A549 (cell line): ENCODE results near the gene ITPKB.

Source experiments
- CEBPB ChIP-seq, 2 experiments: fragments of >200 bp in 1 of 2; sonication (Bioruptor Twin) in 1 of 2; formaldehyde crosslinking in 1 of 2; IDR thresholded peaks; 2 replicates each; pipeline ENCODE4 v1.6.1; 2012 to 2016
- EP300 ChIP-seq, 2 experiments: fragments of >200 bp; sonication (Bioruptor Twin); formaldehyde crosslinking; IDR thresholded peaks; 2 replicates in 1 of 2; 3 replicates in 1 of 2; pipeline ENCODE4 v1.6.1; 2016 to 2017
- JUN ChIP-seq, 2 experiments: fragments of >200 bp; sonication (Bioruptor Twin); formaldehyde crosslinking; IDR thresholded peaks; 2 replicates in 1 of 2; 3 replicates in 1 of 2; pipeline ENCODE4 v1.6.1; 2016 to 2017
- JUNB ChIP-seq: fragments of >200 bp; sonication (Bioruptor Twin); formaldehyde crosslinking; IDR thresholded peaks from 2 replicates; pipeline ENCODE4 v1.6.1; 2016
- KDM1A ChIP-seq: fragments of 200-600 bp; sonication (generic); IDR thresholded peaks from 2 replicates; pipeline ENCODE4 v1.6.1; 2016; ENCODE audit warnings: low read depth, mild to moderate bottlenecking
- POLR2A ChIP-seq: IDR thresholded peaks from 2 replicates; pipeline ENCODE4 v1.6.1; 2012; ENCODE audit warnings: mild to moderate bottlenecking, low read length
- SMC3 ChIP-seq: fragments of >200 bp; sonication (Bioruptor Twin); formaldehyde crosslinking; IDR thresholded peaks from 3 replicates; pipeline ENCODE4 v1.6.1; 2018; ENCODE audit warnings: inconsistent platforms
- USF2 ChIP-seq: fragments of 450-650 bp; IDR thresholded peaks from 2 replicates; pipeline ENCODE4 v1.6.1; 2014; ENCODE audit warnings: antibody characterized with exemption
- TF ChIP-seq, protein P1 (sequence below): fragments of >200 bp; sonication (Bioruptor Twin); formaldehyde crosslinking; IDR thresholded peaks from 3 replicates; pipeline ENCODE4 v1.5.1; 2016
- TF ChIP-seq, protein P2 (sequence below): IDR thresholded peaks from 2 replicates; pipeline ENCODE4 v1.6.1; 2012

GRCh38 chr1:226627050-226627755 is 111.9 kb downstream of the ITPKB start:
- TF ChIP-seq POLR2A, result no peak
- TF ChIP-seq, protein P1, sequence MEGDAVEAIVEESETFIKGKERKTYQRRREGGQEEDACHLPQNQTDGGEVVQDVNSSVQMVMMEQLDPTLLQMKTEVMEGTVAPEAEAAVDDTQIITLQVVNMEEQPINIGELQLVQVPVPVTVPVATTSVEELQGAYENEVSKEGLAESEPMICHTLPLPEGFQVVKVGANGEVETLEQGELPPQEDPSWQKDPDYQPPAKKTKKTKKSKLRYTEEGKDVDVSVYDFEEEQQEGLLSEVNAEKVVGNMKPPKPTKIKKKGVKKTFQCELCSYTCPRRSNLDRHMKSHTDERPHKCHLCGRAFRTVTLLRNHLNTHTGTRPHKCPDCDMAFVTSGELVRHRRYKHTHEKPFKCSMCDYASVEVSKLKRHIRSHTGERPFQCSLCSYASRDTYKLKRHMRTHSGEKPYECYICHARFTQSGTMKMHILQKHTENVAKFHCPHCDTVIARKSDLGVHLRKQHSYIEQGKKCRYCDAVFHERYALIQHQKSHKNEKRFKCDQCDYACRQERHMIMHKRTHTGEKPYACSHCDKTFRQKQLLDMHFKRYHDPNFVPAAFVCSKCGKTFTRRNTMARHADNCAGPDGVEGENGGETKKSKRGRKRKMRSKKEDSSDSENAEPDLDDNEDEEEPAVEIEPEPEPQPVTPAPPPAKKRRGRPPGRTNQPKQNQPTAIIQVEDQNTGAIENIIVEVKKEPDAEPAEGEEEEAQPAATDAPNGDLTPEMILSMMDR, result no peak
- no peak for TF ChIP-seq SMC3
- TF ChIP-seq CEBPB (IDR thresholded peaks at IDR 0.05), result no peak
- no peak for TF ChIP-seq JUNB
- TF ChIP-seq KDM1A, result no peak
- TF ChIP-seq, protein P2, sequence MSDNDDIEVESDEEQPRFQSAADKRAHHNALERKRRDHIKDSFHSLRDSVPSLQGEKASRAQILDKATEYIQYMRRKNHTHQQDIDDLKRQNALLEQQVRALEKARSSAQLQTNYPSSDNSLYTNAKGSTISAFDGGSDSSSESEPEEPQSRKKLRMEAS, result no peak
- TF ChIP-seq USF2, result no peak
- TF ChIP-seq JUN (IDR thresholded peaks at IDR 0.05), result no peak
- TF ChIP-seq EP300 (IDR thresholded peaks at IDR 0.05), result no peak
